ENCODE measurements around the gene RTN4R.
"Not testable (repeated sequence)": the region's sequence is repeated elsewhere in the genome, so short reads cannot be mapped to it uniquely, and the experiment has no call there.

Gene RTN4R

DNA sequence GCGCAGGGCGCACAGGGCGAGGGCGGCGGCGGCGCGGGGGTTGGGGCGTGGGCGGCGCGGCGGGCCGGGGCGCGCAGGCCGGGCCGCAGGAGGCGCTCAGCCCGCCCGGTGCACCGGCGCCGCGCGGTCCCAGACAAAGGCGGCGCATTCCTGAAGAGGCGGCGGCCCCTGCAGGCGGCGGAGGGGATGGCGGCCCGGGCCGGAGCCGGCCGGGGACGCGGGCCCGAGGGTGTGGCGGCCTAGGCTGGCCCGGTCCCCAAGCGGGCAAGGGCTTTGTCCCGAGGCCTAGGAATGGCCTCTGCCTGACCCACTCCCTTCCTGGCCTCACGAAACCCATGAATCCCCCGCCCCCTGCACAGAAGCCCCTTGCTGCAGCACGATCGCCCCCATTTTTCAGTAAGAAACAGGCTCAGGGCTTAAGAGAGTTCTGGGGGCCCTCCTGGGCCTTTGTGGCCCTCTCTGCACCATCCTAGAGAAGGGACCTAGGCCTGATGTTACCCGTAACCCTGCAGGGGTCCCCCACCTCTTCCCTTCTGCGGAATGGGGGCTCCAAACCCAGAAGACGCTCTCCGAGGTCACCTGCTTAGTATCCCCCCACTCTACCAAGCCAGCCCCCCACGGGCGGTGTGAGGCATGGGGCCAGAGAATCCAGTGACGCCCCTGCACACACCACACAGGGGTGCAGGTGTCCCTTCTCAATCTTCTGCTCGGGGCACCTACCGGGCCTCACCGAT, at the start of gene RTN4R:
Gene RTN4R (minus strand): TSS at position 40 of the 734 bp plus-strand sequence. CDS start 226 bp downstream, outside the sequence.
- DNase-seq (ENCODE audit: low spot score) = no peak

DNA sequence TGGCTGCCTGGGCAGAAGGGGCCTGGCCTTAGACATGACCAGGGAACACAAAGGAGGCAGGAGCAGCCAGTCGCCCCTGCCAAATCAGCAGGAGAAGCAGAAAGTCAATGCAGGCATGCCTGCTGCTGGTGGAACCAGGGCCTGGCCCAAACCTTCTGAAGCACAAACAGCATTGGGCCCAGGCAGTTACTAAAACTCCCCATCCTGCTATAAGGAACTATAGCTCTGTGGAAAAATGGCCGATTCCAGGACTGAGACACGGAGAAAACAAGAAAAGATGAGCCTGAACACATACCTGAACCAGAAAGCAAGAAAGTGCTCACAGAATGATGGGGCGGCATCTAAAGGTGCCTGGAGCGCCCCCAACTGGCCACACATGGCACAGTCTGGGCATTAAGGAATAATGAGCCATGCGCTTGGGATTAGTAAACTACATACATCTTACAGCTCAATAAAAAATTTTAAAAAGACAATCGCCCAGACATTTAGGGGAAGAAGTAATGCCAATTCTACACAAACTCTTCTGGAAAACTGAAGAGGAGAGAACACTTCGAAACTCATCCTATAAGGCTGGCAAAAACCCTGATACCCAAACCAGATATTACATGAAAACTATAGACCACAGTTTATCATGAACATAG, 49.4 kb upstream of the RTN4R start:
- not testable (repeated sequence) for DNase-seq (ENCODE audit: low spot score)

DNA sequence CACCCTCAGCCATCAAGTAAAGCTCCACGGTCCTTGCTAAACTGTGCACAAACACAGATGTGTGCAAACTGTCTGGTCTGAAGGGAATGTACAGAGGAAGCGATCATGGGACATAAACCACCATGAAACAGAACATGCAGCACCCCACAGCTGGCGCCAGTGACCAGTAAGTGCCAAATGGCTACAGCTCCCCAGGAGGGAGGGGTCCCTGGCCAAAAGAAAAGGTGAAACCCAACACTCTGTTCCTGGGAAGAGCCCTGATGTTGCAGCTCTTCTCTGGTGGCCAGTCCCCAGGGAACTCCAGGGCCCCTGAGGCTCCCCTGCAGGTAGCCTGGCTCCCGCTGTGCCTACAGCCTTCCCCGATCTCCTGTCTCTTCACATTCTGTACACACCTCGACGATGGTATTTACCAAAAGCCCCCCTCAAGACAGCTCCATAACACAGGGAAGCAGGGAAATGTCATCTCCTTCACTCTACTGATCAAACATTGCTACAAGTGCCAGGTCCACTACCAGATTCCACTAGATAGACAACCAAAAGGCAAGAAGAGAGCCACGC, 48.8 kb upstream of the RTN4R start:
- no peak for DNase-seq (ENCODE audit: low spot score)

DNA sequence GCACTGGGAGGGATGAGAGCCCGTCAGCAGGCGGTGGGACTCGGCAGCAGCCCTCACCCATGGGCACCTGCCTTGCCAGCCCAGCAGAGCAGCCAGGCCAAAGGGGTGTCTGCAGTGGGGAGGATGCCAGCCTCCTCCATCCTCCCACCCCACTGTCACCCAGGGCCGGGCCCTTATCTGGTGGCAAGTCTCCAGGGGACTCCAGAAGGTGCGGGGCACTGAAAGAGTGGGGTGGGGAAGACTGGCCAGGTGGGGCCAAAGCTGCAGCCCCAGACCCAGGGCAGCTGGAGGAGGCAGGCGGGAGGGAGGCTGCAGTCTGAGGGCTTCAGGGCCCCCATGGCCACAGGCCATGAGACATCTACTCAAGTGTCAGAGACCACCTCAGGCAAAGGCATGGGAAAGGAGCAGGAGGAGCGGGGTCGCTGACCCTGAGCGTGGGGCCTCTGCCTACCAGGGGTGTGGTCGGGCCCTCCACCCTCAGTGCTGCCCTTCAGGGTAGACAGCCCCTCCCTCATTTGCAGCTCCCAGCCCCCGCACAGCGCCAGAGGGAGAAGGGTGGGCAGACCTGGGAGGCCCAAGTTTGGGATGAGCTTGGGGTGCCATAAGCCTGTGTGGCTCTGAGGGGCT, 48.2 kb upstream of the RTN4R start:
- DNase-seq (ENCODE audit: low spot score) = no peak

DNA sequence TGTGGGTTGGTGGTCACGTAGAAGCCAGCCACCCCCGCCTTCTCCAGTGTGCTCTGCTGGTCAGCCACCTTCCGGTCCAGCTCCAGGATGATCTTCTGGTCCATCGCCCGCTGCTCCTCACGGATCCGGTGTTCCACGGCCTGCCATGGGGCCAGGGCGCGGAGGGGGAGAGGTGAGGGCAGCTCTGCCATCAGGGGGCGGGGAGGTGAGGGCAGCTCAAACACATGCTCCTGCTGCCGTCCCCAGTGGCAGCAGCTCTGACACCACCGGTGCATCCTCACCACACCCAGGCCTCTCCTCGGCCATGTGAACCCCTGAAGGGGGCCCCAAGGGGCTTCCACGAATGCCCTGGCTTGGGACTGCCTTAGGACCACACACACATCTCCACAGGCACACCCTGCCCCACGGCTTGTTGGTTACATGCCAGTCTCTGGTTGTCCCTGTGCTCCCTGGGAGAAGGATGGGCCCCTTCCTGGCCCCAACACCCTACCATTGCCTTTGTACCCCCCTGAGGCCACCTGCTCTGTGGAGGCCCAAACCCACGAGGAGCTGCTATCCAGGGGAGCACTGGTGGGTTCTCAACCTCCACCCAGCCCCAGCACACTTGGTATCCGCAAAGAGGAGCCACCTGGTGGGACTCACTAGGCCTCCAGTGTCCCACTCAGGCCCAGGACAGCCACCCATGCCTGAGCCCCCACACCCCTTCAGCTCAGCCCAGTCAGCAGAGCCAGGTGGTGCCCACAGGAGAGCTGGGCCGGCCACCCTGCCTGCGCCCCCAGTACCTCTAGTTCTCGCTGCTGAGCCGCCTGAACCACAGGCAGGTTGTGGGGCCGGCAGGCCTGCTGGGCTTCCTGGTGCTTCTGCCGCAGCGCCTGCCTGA, 47.5 kb upstream of the RTN4R start:
- DNase-seq (ENCODE audit: low spot score) = no peak

DNA sequence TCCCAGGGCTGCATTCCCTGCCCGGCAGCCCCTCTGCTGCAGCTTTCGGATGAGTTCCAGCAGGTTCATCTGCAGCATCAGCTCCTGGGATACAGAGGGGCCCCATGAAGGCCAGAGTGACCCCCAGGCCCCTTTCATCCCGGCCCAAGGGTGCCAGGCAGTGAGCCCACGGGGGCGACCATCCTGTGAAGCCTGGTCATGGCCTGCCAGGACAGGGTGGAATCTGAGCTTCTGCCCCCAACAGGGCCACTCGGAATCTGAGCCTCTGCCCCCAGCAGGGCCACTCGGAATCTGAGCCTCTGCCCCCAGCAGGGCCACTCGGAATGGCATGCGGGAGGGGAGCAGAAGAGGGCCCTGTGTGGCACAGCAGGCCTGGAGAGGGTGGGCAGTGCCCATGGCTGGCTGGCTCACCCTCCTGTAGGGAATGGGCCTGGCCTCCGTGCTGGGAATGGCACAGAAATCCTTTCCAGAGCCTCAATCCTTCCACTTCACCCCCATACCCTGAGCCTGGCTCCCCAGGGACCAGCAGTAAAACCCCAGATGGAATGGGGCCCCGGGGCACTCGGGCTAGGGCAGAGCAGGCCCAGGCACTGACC, 46.7 kb upstream of the RTN4R start:
- DNase-seq (ENCODE audit: low spot score) = not testable (repeated sequence)

DNA sequence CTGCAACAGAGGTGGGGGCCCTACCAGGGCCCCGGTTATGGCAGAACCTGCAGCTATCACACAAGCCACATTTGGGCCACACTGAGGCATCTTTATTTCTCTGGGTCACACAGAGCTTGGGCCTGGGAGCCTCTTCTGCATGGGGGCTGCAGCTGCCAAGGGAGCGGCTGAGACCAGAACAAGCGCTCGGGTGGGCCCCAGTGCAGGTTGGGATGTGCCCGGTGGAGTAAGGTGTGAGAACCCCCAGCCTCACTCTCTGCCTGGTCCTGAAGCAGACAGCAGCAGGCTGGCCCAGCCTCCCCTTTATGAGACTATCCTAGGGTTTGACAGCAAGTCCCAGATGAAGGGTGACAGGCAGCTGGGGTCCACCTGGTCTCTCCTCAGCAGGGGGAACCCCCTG, 46.1 kb upstream of the RTN4R start:
- not testable (repeated sequence) for DNase-seq (ENCODE audit: low spot score)

DNA sequence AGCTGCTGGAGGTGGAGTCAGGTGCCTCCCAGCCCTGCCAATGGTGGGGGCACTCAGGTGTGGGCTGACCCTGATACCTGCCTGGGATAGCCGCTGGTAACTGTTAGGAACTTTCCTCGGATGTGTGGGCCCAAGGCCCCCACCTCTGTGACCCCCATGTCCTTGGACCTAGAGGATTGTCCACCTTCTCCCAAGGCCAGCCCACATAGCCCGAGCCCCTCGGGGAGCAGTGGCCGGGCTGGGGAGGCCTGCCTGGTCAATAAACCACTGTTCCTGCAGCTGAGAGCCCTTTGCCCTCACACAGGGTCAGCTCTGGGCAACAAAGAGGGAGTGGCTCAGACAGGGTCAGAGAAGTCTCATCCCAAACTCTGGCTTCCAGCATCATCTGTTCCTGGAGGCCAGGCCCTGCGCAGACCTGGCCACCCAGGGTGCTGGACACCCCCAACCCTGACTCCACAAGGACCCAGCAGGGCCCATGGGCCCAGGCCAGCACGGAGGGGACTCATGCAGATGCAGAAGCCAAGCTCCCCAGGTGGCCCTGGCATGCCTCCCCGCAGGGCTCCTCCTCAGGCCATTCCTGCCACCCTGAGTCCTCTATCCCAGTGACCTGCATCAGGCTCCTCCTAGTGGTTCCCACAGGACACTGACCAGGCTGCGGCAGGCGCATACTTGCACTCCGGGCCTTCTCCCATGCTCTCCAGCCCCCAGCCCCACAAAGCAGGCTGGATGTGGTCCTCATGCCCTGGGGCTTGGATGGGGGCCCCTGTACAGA, 45.4 kb upstream of the RTN4R start:
- not testable (repeated sequence) for DNase-seq (ENCODE audit: low spot score)

DNA sequence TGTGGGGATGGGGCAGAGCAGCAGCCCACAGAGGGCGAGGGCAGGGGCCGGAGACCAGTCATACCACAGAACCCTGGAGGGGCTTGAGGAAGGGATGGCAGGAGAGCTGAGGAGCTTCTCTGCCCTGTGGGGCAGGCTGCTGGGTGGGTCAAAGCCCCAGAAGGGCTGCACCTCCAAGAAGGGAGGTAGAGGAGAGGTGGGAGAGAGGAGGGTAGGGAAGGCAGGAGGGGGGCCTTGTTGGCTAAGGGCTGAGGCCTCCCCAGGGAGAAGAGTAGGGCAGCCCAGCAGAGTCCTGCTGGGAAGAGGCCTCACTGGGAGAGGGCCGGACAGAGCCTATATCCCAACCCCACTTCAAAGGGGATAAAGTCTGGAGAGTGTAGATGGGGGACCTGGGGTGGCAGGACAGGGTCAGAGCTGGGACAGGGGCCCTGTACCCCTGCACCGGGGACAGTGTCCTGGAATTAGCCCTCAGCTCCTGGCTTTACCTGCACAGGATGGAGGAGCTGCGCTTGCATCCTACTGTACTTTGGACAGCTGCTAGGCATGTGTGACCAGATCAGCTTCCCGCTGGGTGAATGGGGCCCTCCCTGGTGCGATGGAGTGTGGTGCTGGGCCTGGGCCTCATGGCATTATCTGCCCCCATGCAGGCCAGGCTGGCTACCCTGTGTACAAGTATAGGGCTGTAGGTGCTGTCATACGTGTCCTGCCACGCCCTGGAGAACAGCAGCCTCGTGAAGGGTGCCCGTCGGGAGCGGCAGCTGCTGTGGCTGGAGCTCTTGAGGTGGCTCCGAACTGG, 44.5 kb upstream of the RTN4R start:
- DNase-seq (ENCODE audit: low spot score) = no peak

DNA sequence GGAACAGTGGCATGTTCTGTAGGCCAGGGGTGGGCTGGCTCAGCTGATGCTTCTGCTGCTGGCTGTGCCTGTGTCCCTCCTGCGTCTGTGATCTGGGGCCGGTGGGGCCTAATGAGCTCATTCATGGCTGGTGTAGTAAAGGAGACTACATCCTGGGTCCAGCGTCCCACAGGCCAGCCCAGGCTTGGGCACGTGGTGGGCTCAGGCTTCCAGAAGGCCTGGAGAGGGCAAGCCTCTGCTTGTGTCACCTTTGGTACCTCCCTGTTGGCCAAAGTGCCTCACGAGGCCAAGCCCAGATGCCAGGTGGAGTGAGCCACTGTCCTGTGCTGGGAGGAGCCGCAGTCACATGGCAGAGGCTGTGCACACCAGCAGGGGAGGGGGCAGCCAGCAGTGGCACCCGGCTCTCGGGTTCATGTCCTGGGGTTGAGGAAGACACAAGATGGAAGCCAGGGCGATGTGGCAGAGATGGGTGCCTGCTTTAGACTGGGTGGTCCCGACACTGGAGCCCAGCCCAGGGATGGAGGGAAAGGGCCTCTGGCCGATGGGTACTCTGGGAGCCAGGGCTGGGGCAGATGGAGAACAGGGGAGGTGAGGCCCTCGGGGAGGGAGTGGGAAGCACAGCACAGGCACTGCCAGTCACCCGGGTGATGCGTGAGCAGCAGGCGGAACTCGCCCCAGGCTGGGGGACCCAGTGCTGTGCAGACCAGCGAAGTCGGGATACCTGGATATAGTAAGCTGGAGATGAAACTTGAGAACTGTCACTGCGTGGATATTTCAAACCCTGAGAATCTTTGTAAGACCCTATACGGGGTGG, 43.3 kb upstream of the RTN4R start:
- DNase-seq (ENCODE audit: low spot score) = not testable (repeated sequence)

DNA sequence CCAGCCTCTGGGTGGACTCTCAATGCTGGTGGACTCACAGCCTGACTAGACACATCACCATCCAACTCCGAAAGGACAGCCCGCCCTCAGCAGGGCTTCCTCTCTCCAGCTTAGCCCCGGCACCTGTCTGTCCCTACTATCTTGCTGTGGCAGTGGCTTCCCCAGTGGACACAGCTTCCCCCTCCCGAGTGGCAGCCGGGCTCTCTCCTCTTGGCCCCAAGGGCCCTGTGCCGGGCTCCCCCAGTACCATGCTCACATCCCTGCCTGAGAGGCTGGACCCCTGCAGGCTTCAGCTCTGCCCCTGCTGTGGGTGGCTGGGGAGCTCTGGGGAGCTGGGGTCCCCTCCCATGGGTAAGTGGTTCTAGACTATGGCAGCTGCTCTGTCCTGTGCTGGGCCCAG, 42.7 kb upstream of the RTN4R start:
- DNase-seq (ENCODE audit: low spot score) = not testable (repeated sequence)

DNA sequence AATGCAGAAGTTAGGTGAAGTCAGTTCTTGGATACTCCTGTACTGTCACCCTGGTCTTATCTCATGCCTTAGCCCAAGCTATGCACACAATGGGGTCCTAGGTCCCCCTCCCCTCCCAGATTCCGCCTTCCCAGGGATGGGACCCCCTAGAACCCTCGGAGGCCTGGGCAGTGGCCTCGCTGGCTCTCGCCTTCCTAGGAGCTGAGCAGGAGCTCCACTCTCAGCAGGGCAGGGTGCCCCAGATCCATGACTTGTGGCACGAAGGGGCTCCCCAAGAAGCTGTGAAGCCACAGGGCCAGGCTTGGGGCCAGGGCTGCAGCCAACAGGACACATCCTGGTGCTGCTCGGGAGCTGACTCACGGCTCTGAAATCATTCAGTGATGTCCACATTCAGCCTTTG, 42.1 kb upstream of the RTN4R start:
- DNase-seq (ENCODE audit: low spot score) = not testable (repeated sequence)

DNA sequence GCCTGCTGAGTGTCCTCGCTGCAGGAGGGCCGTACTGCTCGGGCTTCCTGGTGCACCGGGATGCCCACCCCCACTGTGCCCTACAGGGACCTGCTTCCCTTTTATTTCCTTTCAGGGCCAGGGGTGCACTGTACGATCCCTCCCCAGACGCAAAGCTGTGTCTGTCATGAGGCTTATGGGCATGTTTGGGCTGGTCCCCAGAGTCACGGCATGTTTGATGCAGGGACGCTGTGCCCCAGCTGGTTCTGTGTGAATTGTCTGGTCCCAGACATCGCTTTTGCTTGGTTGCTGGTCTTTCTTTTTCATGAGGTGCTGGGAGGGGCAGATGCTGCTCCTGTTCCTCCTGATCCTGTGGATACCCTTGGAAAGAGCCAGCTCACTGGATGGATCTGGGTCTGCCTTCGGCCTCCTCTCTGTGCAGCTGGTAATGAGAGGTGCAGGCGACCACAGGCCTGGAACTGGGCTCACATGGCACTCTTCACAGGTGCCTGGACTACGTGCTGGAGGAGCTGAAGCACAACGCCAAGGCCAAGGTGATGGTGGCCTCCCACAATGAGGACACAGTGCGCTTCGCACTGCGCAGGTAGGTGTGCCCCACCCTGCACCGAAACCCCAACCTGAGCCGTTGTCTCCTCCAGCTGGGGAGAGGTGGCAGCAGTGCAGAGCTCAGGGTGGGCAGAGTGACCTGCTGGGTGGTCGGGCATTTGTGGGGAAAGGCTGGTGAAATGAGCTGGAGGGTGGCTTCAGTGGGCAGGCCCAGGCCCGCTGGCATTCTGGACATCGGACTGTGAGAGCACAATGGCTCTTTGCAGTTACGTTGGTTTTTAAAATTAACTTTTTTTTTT, 40.9 kb upstream of the RTN4R start:
- not testable (repeated sequence) for DNase-seq (ENCODE audit: low spot score)

DNA sequence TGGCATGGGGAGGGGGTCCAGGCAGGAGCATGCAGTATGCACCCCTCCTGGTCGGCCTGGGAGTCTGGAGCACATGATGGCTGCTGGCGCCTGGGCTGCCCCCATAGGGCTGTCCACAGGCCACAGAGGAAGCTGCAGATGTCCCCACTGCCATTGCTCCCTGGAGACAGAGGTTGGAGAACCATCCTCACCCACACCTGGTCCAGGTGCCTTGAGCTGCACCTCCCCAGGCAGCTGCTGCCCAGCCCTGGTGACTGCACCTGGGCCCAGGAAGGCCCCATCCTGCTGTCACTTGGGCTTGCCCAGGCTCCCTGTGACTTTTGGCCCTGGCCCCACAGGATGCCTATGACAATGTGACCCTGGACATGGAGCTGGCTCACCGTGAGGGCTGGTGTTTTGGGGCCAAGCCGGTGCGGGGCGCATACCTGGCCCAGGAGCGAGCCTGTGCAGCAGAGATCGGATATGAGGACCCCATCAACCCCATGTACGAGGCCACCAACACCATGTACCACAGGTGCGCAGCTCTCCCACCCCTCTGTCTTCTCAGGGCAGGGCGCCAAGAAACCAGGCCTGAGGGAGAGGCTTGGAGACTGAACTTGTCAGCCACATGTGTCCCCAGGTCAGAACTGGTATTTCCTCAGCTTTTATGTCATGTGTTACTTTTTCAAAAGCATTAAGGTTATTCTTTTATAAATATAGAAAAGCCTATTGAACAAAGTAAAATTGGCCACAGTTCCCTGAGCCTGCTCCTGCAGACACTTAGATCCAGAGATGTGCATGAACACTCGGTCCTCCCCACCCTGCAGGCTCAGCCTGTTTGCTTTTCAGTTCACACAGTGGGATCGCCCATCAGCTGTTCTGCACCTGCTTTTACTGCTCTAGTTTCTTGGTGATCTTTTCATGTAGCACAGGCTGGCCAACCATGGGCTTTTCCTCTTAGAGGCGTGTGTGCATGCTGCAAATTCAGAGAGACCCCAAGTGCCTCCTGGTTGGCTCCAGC, 39.6 kb upstream of the RTN4R start:
- DNase-seq (ENCODE audit: low spot score) = not testable (repeated sequence)

DNA sequence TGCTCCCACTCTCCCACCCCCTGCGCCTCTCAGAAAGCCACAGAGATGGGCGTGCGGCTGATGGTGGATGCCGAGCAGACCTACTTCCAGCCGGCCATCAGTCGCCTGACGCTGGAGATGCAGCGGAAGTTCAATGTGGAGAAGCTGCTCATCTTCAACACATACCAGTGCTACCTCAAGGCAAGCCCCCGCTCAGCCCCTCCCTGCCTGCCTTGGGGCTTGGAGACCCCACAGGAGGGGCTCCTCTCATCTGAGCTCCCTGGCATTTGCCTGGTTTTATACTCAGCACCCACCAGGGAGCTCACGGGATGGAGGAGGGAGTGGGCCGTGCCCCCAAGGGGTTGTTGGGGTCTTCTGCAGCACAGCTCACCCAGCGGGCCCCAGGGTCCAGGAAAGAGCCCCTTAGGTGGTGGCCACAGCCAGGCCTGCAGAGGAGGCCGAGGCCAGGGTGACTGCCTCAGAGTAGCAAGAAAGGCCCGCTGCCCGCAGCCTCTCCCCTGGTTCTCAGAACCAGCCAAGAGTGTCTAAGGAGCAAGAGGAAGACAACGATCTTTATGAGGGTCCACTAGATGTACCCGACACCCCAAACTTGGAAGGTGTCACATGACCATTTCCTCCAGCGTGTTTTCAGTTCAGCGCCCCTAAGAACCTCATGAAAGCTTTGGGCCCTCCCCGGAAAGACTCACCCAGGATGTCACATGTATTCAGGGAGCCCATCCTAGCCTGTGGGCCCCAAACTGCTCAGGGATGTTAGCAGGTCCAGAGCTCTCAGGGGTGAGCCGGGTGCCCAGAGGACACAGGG, 38.7 kb upstream of the RTN4R start:
- not testable (repeated sequence) for DNase-seq (ENCODE audit: low spot score)
